Germinal center (tissue), 1 donor: Measurements from ENCODE around the gene CRABP2.

Experiments
- DNase-seq: peaks from one replicate; pipeline ENCODE4 v3.0.0; 2012; ENCODE audit warnings: mixed read lengths, low spot score

Gene CRABP2

DNA sequence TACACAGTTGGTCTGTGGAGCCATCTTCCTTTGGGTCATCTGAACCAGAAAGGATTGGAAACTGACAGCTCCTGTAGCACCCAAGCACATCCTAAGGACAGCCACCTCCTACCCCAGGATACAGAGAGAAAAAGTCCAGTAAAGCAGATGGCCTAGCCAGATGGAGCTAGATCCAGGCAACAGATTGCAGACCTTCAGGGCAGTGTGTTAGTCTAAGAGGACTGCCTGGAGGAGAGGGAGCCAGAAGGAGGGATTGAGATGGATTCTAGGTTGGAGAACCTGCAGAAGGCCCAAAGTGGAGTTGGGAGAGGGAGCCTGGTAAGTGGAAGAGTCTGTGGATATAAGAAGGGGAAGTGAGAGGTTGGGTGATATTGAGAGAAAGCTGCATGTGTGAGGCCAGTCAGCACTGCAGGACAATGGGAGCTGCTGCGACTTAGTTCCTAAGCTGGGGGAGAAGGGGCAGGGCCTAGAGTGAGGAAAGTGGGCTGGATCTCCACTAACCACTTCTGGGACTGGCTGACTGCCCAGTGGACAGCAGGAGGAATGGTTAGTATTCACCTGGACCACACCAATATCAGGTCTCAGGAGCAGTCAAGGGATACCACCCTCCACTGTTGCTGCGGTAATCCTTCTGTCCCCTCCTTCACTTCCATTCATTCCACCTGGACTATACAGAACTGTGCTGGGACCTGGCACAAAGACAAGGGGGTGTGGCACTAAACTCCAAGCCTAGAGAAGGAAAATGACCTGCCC, 50.1 kb downstream of the CRABP2 start:
- no peak for DNase-seq

DNA sequence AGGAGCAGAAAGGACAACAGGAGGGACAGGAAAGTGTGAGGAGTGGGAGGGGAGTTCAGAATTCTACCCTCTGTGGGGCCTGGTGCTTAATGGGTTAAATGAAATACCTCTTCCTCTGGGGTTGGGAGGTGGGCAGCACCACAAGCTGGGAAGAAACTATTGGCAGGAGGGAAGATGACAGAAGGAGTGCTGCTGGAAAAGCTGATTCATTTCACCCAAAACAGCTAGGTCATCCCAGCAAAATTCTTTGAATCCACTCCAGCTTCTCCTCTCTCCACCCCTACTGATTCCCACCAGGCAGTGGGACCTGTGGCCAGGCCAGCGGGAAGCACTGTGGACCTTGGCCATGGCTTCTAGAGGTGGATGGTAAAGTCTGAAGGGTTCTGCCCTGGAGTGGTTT, 50.7 kb downstream of the CRABP2 start:
- no peak for DNase-seq

DNA sequence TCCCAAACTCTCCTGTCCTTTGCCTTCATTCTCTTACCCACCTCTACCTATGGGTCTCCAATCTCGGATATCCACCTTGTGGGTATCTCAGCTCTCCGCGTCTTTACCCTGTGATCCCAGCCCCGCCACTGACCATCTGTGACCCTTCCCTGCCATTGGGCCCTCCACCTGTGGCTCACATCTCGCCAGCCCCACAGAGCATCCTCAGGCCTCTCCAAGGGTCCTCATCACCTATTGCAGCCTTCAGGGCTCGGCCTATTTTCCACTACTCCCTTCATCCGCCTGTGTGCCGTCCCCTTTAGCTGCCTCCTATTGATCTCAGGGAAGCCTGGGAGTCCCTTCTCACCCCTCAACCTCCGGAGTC, 52.4 kb downstream of the CRABP2 start:
- DNase-seq: no peak

DNA sequence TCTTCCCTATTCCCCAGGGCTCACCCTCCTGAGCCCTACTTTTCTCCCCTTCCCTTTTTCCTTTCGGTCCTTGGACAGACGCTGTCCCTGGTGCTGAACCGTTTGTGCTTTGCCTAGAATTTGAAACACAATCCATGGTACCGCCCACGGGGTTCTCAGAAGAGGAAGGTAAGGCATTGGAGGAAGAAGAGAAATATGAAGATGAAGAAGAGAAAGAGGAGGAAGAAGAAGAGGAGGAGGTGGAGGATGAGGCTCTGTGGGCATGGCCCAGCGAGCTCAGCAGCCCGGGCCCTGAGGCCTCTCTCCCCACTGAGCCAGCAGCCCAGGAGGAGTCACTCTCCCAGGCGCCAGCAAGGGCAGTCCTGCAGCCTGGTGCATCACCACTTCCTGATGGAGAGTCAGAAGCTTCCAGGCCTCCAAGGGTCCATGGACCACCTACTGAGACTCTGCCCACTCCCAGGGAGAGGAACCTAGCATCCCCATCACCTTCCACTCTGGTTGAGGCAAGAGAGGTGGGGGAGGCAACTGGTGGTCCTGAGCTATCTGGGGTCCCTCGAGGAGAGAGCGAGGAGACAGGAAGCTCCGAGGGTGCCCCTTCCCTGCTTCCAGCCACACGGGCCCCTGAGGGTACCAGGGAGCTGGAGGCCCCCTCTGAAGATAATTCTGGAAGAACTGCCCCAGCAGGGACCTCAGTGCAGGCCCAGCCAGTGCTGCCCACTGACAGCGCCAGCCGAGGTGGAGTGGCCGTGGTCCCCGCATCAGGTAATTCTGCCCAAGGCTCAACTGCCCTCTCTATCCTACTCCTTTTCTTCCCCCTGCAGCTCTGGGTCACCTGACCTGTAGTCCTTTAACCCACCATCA, 53.0 kb downstream of the CRABP2 start:
- DNase-seq: no peak
